Eye (tissue), 1 donor: ENCODE results near the gene PSTPIP1.

Experiments
- DNase-seq: peaks from one replicate; pipeline ENCODE4 v3.0.0-alpha.2; 2015

Gene PSTPIP1

GRCh38 chr15:77032052-77032646 is 37.2 kb downstream of the PSTPIP1 start:
- DNase-seq = no peak

GRCh38 chr15:77032647-77033416 is 37.9 kb downstream of the PSTPIP1 start:
- no peak for DNase-seq

GRCh38 chr15:77033417-77033728 is 38.4 kb downstream of the PSTPIP1 start:
- DNase-seq = no peak

- DNase-seq = no peak
Measured at GRCh38 chr15:77033729-77034671, 39.1 kb downstream of the PSTPIP1 start.

- peak; percentile 55 for DNase-seq
Measured at GRCh38 chr15:77034695-77035489, 40.0 kb downstream of the PSTPIP1 start.

- DNase-seq = no peak
Measured at GRCh38 chr15:77035584-77035983, 40.7 kb downstream of the PSTPIP1 start.

- no peak for DNase-seq
Measured at GRCh38 chr15:77035999-77036471, 41.1 kb downstream of the PSTPIP1 start.

GRCh38 chr15:77036537-77037387 is 41.8 kb downstream of the PSTPIP1 start:
- DNase-seq = no peak

- no peak for DNase-seq
Measured at GRCh38 chr15:77037388-77038209, 42.7 kb downstream of the PSTPIP1 start.

- no peak for DNase-seq
Measured at GRCh38 chr15:77038312-77039216, 43.6 kb downstream of the PSTPIP1 start.

GRCh38 chr15:77039217-77039533 is 44.2 kb downstream of the PSTPIP1 start:
- no peak for DNase-seq

- DNase-seq = no peak
Measured at GRCh38 chr15:77039848-77040247, 44.9 kb downstream of the PSTPIP1 start.

- no peak for DNase-seq
Measured at GRCh38 chr15:77040673-77041072, 45.7 kb downstream of the PSTPIP1 start.

GRCh38 chr15:77042245-77042919 is 47.5 kb downstream of the PSTPIP1 start:
- no peak for DNase-seq

- no peak for DNase-seq
Measured at GRCh38 chr15:77042955-77043920, 48.3 kb downstream of the PSTPIP1 start.

- no peak for DNase-seq
Measured at GRCh38 chr15:77044228-77045042, 49.5 kb downstream of the PSTPIP1 start.

- DNase-seq = no peak
Measured at GRCh38 chr15:77045985-77046384, 51.1 kb downstream of the PSTPIP1 start.
